ENCODE results near the gene DSG2.

Gene DSG2

DNA sequence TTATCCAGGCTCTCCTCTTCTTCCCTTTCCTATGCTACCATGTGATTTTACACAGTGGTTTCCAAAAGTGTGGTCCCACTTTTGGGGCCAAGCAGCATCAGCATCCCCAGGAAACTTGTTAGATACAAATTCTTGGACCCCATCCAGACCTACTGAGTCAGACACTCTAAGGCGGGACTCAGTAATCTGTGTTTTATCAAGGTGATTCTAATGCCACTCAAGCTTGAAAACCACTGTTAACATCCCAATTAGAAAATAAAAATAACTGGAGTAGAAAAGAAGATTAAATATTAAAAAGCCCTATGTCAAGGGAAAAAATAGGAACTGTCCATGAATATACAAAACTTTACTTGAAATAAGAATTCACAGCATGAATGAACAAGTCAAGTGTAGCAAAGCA lies 10.8 kb downstream of the DSG2 start:
- DNase-seq = no peak
- Mint-ChIP-seq H3K27ac (no peak overlapping the region), H3K4me3 (no peak overlapping the region), H3K4me1 (no peaks in the 10 kb centered on the region), H3K9me3 (no peaks in the 10 kb centered on the region), H3K36me3 (no peaks in the 10 kb centered on the region), H3K27me3 (peaks cover 5 to 6% of the 10 kb centered on the region in 2 donors)
- ATAC-seq (replicated peaks) = no peak

DNA sequence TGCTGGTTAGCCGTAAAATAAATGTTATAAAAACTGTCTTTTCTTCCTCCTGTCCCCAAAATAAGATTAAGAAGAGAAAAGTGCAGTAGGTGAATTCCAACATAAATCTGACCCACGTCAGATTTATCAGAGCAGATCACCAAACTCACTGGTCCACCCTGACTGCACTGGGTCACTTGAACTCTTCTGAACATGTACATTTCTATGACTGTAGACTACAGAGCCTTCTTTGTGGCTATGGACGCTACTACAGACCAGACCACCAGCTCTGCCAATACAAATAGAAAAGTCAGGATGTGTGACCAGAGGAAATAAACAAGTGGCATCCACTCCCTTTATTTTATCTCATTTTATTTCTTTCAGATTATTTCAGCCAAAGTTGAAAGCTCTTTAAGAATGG lies 11.6 kb downstream of the DSG2 start:
- Mint-ChIP-seq H3K27ac (no peak overlapping the region), H3K9me3 (no peaks in the 10 kb centered on the region), H3K36me3 (no peaks in the 10 kb centered on the region), H3K4me3 (no peak overlapping the region), H3K4me1 (no peaks in the 10 kb centered on the region), H3K27me3 (peaks cover 5 to 7% of the 10 kb centered on the region in 2 donors)
- ATAC-seq (replicated peaks) (no peak), DNase-seq (no peak)

DNA sequence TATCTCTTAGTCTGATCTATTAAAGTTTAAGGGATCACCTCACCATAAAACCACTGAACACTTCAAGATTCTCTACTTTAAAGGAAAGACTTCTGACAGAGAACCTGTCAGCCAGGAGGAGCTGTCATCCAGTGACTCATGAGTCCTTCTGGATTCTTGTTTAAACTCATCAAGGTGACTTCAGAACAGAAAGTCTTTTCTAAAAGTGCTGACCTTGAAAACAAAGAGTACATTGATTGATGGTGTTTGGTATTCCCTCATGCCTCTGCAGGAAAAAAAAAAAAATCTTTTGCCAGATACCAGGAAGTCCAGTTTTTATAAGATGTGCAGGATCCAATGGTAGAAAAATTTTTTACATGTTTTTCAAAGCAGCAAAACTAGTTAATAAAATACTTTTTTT lies 12.3 kb downstream of the DSG2 start:
- DNase-seq (no peak), ATAC-seq (replicated peaks) (no peak)
- Mint-ChIP-seq H3K9me3 (no peaks in the 10 kb centered on the region), H3K36me3 (no peaks in the 10 kb centered on the region), H3K27me3 (peaks cover 5 to 7% of the 10 kb centered on the region in 2 donors), H3K4me3 (no peak overlapping the region), H3K4me1 (no peaks in the 10 kb centered on the region), H3K27ac (no peak overlapping the region)

DNA sequence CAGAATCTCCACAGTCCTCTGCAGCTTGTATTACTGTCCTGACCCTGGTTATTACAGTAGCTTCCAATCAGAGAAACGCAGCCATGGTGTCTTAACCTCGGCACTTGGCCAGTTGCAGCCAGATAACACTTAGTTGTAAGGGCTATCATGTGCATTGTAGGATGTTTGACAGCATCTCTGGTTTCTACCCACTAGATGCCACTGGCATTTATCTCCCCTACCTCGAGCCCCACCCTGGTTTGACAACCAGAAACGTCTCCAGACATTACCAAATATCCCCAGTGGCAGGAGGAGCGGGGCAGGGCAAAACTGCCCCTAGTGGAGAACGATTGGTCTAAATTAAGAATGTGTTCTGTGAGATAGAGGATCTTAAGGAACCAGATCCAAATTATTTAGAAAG lies 13.1 kb downstream of the DSG2 start:
- H3K27ac Mint-ChIP-seq = no peak overlapping the region
- no peaks in the 10 kb centered on the region for H3K9me3 Mint-ChIP-seq
- H3K36me3 Mint-ChIP-seq = no peaks in the 10 kb centered on the region
- no peaks in the 10 kb centered on the region for H3K4me1 Mint-ChIP-seq
- ATAC-seq (replicated peaks) (no peak), DNase-seq (no peak)
- H3K4me3 Mint-ChIP-seq = no peak overlapping the region
- peaks cover 5 to 7% of the 10 kb centered on the region in 2 donors for H3K27me3 Mint-ChIP-seq

DNA sequence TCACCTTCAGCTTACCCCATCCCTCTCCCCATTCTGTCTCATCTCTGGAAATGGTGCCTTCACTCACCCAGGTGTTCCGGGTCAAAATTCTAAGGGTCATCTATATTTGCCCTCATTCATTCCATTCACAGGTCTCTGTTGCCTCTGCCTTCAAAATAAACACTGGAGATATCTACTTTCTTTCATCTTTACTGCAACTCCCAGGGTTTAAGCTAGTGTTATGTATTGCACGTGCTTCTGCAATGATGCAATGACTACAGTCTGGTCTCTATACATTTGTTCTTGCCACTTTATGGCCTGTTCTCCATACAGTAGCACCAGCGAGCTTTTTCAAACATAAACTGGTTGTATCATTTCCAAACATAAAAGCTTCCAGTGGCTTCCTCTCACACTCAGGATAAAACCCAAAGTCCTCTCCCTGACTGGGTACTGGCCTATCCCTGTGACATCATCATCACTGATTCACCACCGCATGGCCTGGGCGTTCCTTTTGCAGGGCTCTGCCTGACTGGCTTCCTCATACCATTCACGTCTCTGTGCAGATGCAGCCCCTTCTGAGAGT lies 14.3 kb downstream of the DSG2 start:
- Mint-ChIP-seq H3K27me3 (peaks cover 5 to 7% of the 10 kb centered on the region in 2 donors), H3K9me3 (no peaks in the 10 kb centered on the region), H3K36me3 (no peaks in the 10 kb centered on the region), H3K27ac (no peak overlapping the region), H3K4me1 (no peaks in the 10 kb centered on the region), H3K4me3 (no peak overlapping the region)
- no peak for DNase-seq
- ATAC-seq (replicated peaks) = no peak

DNA sequence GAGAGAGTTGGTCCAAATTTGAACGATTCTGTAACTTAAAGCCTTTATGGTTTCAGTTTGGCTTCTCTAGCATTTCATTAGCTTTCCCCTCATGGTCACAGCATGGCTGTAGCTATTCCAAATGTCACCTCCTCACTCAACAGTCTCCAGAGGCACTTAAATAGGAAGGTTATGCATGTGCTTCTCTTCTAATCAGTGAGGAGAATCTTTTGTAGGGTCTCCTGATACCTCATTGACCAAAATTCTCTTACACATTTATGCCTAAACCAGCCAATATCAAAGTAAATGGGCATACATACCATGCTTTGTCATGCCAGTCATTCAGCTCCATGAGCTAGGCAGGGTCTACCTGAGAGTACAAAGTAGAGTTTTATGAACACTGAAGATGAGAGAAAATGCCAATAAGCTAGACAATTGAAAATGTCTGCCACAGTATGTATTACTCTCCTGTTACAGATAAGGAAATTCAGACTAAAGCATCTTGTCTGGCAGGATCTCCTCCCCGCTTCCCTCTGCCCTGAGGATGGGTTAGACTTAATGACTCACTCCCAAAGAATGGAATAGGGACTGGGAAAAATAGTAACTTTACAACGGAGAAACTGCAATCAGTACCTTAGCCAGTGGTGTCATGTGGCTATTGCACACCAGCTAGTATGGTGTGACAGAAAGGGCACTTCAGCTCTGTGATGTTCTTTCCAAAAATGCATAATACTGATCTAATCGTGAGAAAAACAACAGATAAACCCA lies 15.4 kb downstream of the DSG2 start:
- H3K27ac Mint-ChIP-seq = no peak overlapping the region
- H3K27me3 Mint-ChIP-seq = peaks cover 5 to 7% of the 10 kb centered on the region in 2 donors
- no peak for ATAC-seq (replicated peaks)
- no peaks in the 10 kb centered on the region for H3K36me3 Mint-ChIP-seq
- no peak overlapping the region for H3K4me3 Mint-ChIP-seq
- H3K4me1 Mint-ChIP-seq = no peaks in the 10 kb centered on the region
- DNase-seq = no peak
- no peaks in the 10 kb centered on the region for H3K9me3 Mint-ChIP-seq

DNA sequence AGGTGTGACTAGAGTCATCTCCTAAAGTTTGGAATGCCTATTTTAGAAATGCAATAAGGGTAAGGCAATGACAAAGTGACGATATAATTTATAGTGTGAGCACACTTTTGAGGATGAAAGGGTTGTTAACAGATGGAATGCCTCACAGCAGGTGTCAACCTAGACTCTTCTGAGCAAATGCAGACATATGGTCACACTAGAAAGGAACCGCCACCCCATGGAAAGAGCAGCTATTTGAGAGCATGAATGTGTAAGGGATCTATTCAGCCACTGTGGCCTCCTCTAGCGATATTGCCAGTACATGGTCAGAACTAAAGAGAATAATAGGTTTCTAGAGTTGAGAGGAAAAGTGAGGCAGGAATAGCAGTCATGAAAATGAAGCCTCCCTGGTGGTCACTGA lies 18.5 kb downstream of the DSG2 start:
- DNase-seq (no peak), ATAC-seq (replicated peaks) (no peak)
- Mint-ChIP-seq H3K36me3 (no peaks in the 10 kb centered on the region), H3K9me3 (no peaks in the 10 kb centered on the region), H3K27me3 (peaks cover 3 to 5% of the 10 kb centered on the region in 2 donors), H3K4me1 (no peaks in the 10 kb centered on the region), H3K4me3 (no peak overlapping the region), H3K27ac (no peak overlapping the region)

DNA sequence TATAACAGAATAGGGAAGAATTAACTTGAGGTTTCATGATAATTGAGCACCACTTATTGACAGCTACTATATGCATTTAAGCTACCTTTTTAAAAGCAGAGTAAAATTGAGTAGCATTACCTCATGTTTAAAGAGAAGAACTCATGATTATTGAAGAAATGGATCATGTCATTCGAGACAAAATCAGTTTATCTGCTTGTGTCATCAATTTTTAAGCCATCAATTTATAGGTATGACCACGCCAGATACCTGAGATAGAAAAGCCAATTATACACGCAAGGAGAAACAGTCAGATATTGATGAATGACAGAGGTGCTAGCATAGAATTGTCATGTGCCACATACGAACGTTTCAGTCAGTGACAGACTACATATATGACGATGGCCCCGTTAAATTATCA lies 28.4 kb downstream of the DSG2 start:
- H3K27me3 Mint-ChIP-seq = no peaks in the 10 kb centered on the region

DNA sequence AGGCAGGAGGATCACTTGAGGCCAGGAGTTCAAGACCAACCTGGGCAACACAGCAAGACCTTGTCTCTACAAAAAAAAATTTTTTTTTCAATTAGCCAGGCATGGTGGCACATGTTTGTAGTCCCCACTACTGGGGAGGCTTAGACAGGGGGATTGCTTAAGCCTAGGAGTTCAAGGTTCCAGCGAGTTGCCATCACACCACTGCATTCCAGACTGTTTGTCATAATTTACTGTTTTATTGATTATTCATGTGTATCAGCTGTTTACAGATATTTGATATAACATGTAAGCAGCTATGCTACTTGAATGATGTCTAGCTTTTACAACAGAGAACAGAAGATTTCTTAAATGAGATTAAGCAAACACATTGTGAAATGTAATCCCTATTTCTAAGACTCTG lies 35.3 kb downstream of the DSG2 start:
- DNase-seq (no peak), ATAC-seq (replicated peaks) (no peak)
- no peaks in the 10 kb centered on the region for H3K36me3 Mint-ChIP-seq
- no peaks in the 10 kb centered on the region for H3K9me3 Mint-ChIP-seq
- no peak overlapping the region for H3K27ac Mint-ChIP-seq
- H3K27me3 Mint-ChIP-seq = no peaks in the 10 kb centered on the region
- no peaks in the 10 kb centered on the region for H3K4me1 Mint-ChIP-seq
- no peak overlapping the region for H3K4me3 Mint-ChIP-seq

More for the DNA sequence above, 28.4 kb downstream of the DSG2 start:
- no peak overlapping the region for H3K4me3 Mint-ChIP-seq
- no peaks in the 10 kb centered on the region for H3K36me3 Mint-ChIP-seq
- no peak overlapping the region for H3K27ac Mint-ChIP-seq
- DNase-seq = no peak
- no peaks in the 10 kb centered on the region for H3K9me3 Mint-ChIP-seq
- no peak for ATAC-seq (replicated peaks)
- H3K4me1 Mint-ChIP-seq = no peaks in the 10 kb centered on the region

DNA sequence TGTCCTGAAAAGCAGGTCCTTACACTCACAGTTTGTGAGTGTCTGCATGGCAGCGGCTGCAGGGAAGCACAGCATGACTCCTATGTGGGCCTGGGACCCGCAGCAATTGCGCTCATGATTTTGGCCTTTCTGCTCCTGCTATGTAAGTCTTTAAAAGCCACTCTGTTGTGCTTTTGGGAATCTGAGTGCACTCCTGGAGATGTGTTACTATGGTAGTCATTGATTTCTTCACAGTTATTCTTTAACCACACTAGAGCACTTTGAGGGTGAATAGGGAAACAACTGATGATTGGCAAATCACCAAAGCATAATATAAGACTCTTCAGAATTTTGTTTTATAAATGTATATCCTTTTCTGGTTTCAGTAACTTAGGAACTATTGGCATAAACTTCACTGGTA lies 40.9 kb downstream of the DSG2 start:
- Mint-ChIP-seq H3K4me3 (no peak overlapping the region), H3K27me3 (peaks cover 0 to 3% of the 10 kb centered on the region in 2 donors), H3K4me1 (no peaks in the 10 kb centered on the region), H3K9me3 (no peaks in the 10 kb centered on the region), H3K36me3 (no peaks in the 10 kb centered on the region), H3K27ac (no peak overlapping the region)
- ATAC-seq (replicated peaks) = no peak
- no peak for DNase-seq

DNA sequence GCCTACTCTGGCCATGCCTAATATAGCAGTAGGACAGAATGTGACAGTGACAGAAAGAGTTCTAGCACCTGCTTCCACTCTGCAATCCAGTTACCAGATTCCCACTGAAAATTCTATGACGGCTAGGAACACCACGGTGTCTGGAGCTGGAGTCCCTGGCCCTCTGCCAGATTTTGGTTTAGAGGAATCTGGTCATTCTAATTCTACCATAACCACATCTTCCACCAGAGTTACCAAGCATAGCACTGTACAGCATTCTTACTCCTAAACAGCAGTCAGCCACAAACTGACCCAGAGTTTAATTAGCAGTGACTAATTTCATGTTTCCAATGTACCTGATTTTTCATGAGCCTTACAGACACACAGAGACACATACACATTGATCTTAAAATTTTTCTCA lies 48.5 kb downstream of the DSG2 start:
- H3K9me3 Mint-ChIP-seq = no peaks in the 10 kb centered on the region

DNA sequence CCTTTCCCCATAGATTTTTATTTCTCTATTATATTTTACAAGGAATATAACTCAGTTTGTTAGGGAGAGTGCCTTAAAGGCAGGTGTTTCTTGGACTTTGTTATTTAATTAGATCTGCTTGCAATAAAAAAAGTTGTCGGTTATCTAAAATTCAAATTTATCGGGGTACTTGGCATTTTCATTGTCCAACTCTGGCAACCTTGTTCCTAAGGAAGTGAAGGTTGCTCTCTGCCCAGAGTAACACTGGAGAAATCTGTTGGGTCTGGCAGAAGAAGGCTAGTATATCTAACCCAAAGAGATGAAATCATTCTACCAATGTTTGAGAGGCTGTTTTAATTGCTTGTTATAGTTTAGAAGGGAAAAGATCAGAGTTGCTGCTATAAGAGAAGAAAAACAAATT lies 50.9 kb downstream of the DSG2 start:
- no peak for ATAC-seq (replicated peaks)
- DNase-seq = no peak
- H3K27me3 Mint-ChIP-seq = peaks cover 0 to 2% of the 10 kb centered on the region in 2 donors
- H3K4me1 Mint-ChIP-seq = no peaks in the 10 kb centered on the region
- H3K36me3 Mint-ChIP-seq = no peaks in the 10 kb centered on the region
- H3K9me3 Mint-ChIP-seq = no peaks in the 10 kb centered on the region
- H3K4me3 Mint-ChIP-seq = no peak overlapping the region
- H3K27ac Mint-ChIP-seq = no peak overlapping the region

More for the DNA sequence above, 48.5 kb downstream of the DSG2 start:
- ATAC-seq (replicated peaks) (no peak), DNase-seq (no peak)
- no peaks in the 10 kb centered on the region for H3K4me1 Mint-ChIP-seq
- H3K36me3 Mint-ChIP-seq = no peaks in the 10 kb centered on the region
- no peak overlapping the region for H3K4me3 Mint-ChIP-seq
- H3K27ac Mint-ChIP-seq = no peak overlapping the region
- peaks cover 0 to 3% of the 10 kb centered on the region in 2 donors for H3K27me3 Mint-ChIP-seq

DNA sequence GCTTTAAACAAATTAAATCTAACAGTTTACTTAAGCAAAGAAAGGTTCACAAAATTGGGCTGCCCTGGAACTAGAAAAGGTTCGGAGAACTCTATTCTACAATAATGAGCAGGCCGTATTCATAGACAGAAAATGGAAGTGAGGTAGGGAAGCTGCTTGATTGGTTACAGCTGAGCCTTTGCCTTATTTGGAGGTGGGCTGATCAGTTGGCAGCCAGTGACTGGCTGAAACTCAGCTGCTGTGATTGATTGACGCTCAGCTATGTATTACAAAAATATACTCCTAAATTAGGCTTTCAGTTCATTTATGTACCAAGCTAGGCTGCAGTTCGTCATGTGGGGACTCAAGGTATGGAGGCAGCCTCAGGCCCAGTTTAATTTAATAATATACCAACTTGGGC lies 51.4 kb downstream of the DSG2 start:
- DNase-seq = no peak
- H3K27ac Mint-ChIP-seq = no peak overlapping the region
- no peaks in the 10 kb centered on the region for H3K9me3 Mint-ChIP-seq
- H3K4me3 Mint-ChIP-seq = no peak overlapping the region
- no peaks in the 10 kb centered on the region for H3K36me3 Mint-ChIP-seq
- H3K27me3 Mint-ChIP-seq = peaks cover 0 to 7% of the 10 kb centered on the region in 2 donors
- no peak for ATAC-seq (replicated peaks)
- H3K4me1 Mint-ChIP-seq = no peaks in the 10 kb centered on the region

DNA sequence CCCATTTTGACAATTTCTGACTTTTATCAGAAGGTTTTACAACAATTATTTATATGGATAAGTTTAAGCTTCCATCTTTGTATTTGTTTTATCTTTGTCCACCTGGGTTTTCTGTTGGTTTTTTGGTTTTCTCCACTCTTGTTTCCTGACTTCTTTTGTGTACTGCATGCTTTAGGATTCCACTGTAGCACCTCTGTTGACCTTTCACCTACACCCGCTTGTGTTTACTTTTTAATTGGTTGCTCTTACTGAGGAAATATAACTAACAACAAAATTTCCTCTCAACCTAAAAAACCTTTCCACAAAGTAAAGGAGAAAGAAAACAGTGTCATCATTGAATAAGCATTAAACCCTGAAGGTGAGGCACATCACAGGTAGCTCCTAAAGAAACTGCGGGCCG lies 53.9 kb downstream of the DSG2 start:
- no peak overlapping the region for H3K4me3 Mint-ChIP-seq

DNA sequence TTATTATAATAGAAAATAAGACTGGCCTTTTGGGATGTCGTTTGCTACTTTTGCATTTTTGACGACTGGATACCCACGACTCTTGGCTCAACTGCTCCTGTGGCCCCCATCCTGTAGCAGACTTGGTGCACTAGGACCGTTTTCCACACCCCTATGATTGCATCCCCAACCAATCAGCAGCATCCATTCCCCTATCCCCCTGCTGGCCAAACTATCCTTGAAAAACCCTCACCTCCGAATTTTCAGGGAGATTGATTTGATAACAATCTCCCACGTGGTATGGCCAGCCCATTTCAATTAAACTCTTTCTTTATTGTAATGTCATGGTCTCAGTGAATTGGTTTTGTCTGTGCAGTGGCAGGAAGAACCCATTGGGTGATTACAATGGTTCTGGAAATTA lies 55.8 kb downstream of the DSG2 start:
- Mint-ChIP-seq H3K4me1 (peaks cover 3 to 9% of the 10 kb centered on the region in 2 donors), H3K27ac (no peak overlapping the region), H3K27me3 (peaks cover 0 to 14% of the 10 kb centered on the region in 2 donors), H3K36me3 (no peaks in the 10 kb centered on the region), H3K9me3 (no peaks in the 10 kb centered on the region), H3K4me3 (no peak overlapping the region)
- ATAC-seq (replicated peaks) (no peak), DNase-seq (no peak)

More for the DNA sequence above, 53.9 kb downstream of the DSG2 start:
- Mint-ChIP-seq H3K27me3 (peaks cover 0 to 14% of the 10 kb centered on the region in 2 donors), H3K27ac (no peak overlapping the region), H3K36me3 (no peaks in the 10 kb centered on the region), H3K4me1 (peaks cover 3 to 9% of the 10 kb centered on the region in 2 donors), H3K9me3 (no peaks in the 10 kb centered on the region)
- DNase-seq (no peak), ATAC-seq (replicated peaks) (no peak)

Data from stimulated activated naive B cell treated with anti-CD40 and anti-IgM and Interleukin-4, amounts not matched to agents 10 μg/mL and 1 μg/mL and 100 μg/mL, for 72 hours (primary cell).